KG1 (cell line): ENCODE measurements around the gene TMEM106B.

Experiments used
- DNase-seq: peaks from one replicate; lab custom pipeline; 2025; lab: John Stamatoyannopoulos, UW

The TMEM106B gene

DNA sequence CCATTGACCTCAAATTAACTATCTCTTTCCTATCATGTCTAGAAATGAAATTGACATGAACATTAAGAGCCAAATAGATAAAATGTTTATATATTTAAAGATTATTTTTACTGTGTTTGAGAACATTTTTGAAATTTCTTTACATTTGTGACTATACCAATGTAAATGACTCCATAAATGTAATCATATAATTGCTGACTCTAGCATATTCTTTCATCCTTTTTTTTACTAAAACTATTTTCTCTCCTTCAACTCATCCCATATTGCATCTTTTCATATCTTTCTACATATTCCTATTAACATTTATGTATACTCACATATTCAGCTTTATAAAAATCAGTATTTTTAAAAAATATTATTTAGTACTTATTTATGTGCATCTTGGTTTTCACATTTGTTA is 16.9 kb downstream of the TMEM106B start:
- no peak for DNase-seq

GRCh38 chr7:12229046-12229445 is 18.0 kb downstream of the TMEM106B start:
- no peak for DNase-seq

DNA sequence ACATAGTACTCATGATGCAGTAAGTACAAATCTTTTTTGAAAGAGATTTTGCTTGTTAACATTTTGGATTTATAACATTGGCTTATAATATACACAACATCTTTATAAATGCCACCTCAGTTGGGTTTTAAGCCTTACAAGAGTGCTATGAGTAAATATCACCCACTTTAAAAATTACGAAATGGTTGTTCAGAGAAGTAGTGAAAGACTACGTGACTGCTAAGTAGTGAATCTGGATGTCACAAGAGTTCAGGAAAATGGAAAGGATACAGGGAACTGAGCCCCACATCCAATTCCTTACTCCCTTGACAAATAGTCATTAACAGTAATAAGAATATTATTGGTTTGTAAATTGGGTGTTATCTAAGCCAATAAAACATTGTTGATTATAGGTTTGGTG is 20.0 kb downstream of the TMEM106B start:
- no peak for DNase-seq

DNA sequence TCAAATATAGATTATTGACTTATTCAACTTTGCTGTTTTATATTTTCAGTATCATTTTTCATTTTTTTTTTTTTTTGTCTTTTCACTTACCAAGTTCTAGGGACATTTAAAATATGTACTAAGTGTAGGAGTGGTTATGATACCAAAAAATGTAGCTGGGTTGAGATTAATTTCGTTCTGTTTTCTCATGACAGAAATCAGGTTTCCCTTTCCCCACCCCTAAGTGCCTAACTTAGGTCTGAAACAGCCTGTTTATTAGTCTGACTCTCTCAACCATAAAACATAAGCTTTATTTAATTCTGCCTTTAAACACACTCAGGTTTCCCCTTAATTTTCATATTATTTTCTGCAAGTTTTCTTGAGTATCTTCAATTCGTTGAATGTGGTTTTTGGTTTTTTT is 22.1 kb downstream of the TMEM106B start:
- no peak for DNase-seq

GRCh38 chr7:12234334-12234865 is 23.3 kb downstream of the TMEM106B start:
- no peak for DNase-seq

DNA sequence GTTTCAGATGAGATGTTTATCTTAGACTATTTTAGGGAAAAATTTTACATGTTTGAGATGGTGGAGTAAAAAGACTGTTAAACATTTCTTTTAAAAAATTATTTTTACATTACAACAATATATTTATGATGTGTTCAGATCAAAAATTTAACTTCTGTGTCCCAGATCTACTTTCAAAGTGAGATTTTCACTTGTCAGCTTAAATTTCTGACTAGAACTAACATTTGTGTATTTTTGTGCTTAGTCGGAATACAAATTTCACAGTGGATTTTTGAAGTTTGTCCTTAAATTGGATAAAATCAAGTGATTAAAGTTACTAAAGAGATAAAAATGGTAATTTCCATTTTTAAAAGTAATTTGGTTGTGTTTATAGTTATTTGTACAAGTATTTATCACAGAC is 24.9 kb downstream of the TMEM106B start:
- no peak for DNase-seq

- no peak for DNase-seq
Observed at GRCh38 chr7:12237007-12237406, 25.9 kb downstream of the TMEM106B start.

GRCh38 chr7:12239806-12240205 is 28.7 kb downstream of the TMEM106B start:
- DNase-seq: no peak

- DNase-seq: no peak
Observed at GRCh38 chr7:12244129-12244528, 33.0 kb downstream of the TMEM106B start.

DNA sequence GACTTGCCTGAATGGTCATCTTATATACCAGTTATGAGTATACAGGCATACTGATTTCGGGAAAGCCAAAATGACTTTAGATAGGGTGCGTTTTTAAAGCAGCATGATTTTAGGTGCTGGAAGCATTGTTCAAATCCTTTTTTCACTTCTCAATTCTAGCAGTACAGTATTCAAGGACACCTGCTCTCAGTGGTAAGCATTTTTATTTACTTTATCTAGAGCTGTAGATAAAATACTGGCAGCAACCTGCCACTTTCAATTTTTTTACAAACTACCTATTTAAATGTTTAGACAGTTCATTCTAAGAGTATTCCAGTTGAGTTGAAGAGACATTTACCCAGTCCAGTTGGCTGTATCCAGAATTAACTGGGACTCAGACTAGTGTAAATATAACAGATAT is 33.6 kb downstream of the TMEM106B start:
- DNase-seq: no peak

GRCh38 chr7:12249706-12250105 is 38.6 kb downstream of the TMEM106B start:
- no peak for DNase-seq

GRCh38 chr7:12250232-12250631 is 39.1 kb downstream of the TMEM106B start:
- no peak for DNase-seq

DNA sequence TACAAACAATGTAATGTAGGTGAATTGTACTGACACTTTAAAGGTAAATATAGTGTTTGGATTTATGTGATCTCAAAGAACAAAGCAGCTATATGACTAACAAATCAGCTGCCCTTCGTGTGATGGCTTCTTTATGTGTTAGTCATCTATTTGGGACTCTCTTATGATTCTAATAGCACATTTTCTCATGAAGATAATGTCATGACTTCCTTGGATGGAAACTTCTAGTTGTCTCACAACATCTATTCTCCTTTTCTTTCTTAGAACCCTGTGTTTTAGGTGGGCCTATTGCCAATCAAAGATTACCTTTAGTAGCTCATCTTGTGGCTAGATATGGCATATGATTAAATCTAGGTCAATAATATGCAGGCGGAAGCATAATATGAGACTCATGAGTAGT is 45.0 kb downstream of the TMEM106B start:
- DNase-seq: no peak

DNA sequence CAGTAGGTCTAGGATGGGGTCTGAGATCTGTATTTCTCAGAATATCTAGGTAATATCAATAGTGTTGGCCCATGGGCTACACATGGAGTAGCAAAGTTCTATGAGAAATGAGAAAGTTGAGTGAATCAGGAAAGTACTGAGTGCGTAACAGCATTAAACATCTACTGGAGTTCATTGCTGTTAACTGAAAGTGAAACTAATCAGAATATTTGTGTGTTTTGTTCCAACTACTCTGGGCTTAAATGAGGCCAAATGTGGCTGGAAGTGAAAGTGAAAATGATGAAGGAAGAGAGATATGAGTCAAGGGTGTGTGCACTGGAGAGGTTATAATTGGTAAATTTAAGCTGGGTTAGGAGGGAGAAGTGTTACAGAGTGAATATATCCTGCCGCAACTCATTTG is 46.5 kb downstream of the TMEM106B start:
- DNase-seq: peak; percentile 34

DNA sequence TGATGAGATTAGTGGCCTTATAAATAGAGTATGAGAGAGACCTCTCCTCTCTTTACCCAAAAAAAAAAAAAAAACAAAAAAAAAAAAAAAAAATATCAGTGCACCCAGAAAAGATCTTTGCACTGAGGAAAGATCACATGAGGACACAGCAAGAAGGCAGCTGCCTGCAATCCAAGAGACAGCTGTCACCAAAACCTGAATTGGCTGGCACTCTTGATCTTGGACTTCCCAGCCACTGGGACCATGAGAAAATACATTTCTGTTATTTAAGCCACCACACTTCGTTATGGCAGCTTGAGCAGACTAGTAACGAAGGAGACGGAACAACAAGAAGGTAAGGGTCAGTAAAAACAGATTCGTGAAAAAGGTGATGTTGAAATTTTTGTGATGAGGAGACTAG is 47.0 kb downstream of the TMEM106B start:
- DNase-seq: no peak

DNA sequence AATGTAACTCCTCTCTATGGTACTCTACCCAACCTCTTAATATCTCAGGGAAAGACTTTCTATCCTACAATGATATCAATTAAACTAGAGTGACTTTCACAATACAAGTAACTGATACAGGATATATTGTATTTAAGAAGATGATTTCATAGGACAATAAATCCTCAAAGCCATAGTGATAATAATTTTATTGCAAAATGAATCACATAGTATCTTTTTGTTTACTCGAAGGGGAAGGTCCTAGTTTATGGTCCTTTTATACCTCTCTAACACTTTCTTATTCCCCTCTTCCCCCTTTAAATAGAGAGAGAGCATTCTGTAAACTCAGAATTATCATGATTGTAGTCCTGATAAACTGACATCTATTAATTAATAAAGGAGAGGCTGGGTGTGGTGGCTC is 56.4 kb downstream of the TMEM106B start:
- DNase-seq: no peak

GRCh38 chr7:12269100-12269895 is 58.2 kb downstream of the TMEM106B start:
- DNase-seq: no peak

GRCh38 chr7:12281038-12281437 is 69.9 kb downstream of the TMEM106B start:
- DNase-seq: no peak

GRCh38 chr7:12287901-12288300 is 76.8 kb downstream of the TMEM106B start:
- no peak for DNase-seq

GRCh38 chr7:12289996-12290395 is 78.9 kb downstream of the TMEM106B start:
- no peak for DNase-seq

GRCh38 chr7:12290761-12291160 is 79.7 kb downstream of the TMEM106B start:
- no peak for DNase-seq

- DNase-seq: no peak
Observed at GRCh38 chr7:12291870-12292269, 80.8 kb downstream of the TMEM106B start.
